K562 (cell line): ENCODE data around the gene HDAC7. TPM values are rescaled to one million over a fixed set of nuclear protein-coding genes. Genes with fewer than 3 reads are reported as not detected.

ENCODE experiments used
- ARHGAP35 ChIP-seq: fragments of 450-650 bp; IDR thresholded peaks from 2 replicates; pipeline ENCODE4 v1.6.1; 2018; ENCODE audit not compliant: partially characterized antibody
- HMG20A ChIP-seq: fragments of 450-650 bp; formaldehyde crosslinking; conservative IDR thresholded peaks from 2 replicates; pipeline ENCODE4 v1.4.0; 2020; ENCODE audit warnings: mild to moderate bottlenecking, mixed read lengths
- NR1H2 ChIP-seq: sonication (generic); formaldehyde crosslinking; IDR thresholded peaks from 2 replicates; pipeline ENCODE4 v1.4.0; 2020; ENCODE audit warnings: mild to moderate bottlenecking, missing genetic modification reagents
- TBP ChIP-seq: optimal IDR thresholded peaks from 2 replicates; pipeline ENCODE3; 2011; ENCODE audit warnings: low read depth, low read length, improper control_type of control experiment
- TOE1 ChIP-seq, 2 experiments: fragments of 450-650 bp in 1 of 2; sonication (generic) in 1 of 2; formaldehyde crosslinking in 1 of 2; IDR thresholded peaks; 2 replicates each; pipeline versions ENCODE4 v1.7.1 to v1.8.0; 2016 to 2022; ENCODE audit warnings: borderline replicate concordance in 2 of 2, mild to moderate bottlenecking in 2 of 2, antibody characterized with exemption in 1 of 2, inconsistent platforms in 1 of 2, low read depth in 1 of 2, missing genetic modification reagents in 1 of 2, moderate library complexity in 1 of 2
- ZNF140 ChIP-seq: fragments of 250-450 bp; sonication (Bioruptor Pico); IDR thresholded peaks from 2 replicates; pipeline ENCODE4 v1.8.0; 2021; ENCODE audit warnings: moderate library complexity, mild to moderate bottlenecking, inconsistent platforms
- polyA plus RNA-seq, 8 experiments: library from polyadenylated mRNA; depleted of rRNA in 4 of 8; stranded (reverse) in 5 of 8; unstranded in 3 of 8; fragments of >200 nt; fragmentation: Nextera tagmentation in 2 of 8; fragmentation: Illumina TruSeq in 1 of 8; extraction: Ambion mirVana in 2 of 8; extraction: Trizol in 1 of 8; gene quantifications; 2 replicates each; pipeline versions ENCODE4 v1.2.1 to v1.2.3, GENCODE V29; 2011 to 2014; ENCODE audit warnings: inconsistent platforms in 1 of 8, missing spikeins in 1 of 8
- total RNA-seq, 7 experiments: library from RNA; depleted of rRNA in 6 of 7; stranded (reverse); fragments of >200 nt in 6 of 7; fragmentation: Illumina TruSeq in 2 of 7; extraction: Trizol in 2 of 7; gene quantifications; 2 replicates each; pipeline versions ENCODE4 v1.2.1 to v1.2.3, GENCODE V29; 2011 to 2021; ENCODE audit warnings: low replicate concordance in 1 of 7
- TF ChIP-seq, protein P1 (sequence below): IDR thresholded peaks from 2 replicates; pipeline ENCODE4 v1.6.1; 2016; ENCODE audit warnings: missing genetic modification characterization, missing compliant biosample characterization
- TF ChIP-seq, protein P2 (sequence below): fragments of 450-650 bp; IDR thresholded peaks from 2 replicates; pipeline ENCODE4 v1.6.1; 2016; ENCODE audit warnings: missing biosample characterization, missing genetic modification characterization
- TF ChIP-seq, protein P3 (sequence below): sonication (generic); formaldehyde crosslinking; IDR thresholded peaks from 2 replicates; pipeline ENCODE4 v1.9.0; 2022; ENCODE audit warnings: mild to moderate bottlenecking, missing genetic modification reagents
- TF ChIP-seq, protein P4 (sequence below): fragments of 250-450 bp; sonication (Bioruptor Pico); IDR thresholded peaks from 2 replicates; pipeline ENCODE4 v1.5.0; 2021
- TF ChIP-seq, protein P5 (sequence below), 2 experiments: fragments of 450-650 bp in 1 of 2; sonication (generic) in 1 of 2; formaldehyde crosslinking in 1 of 2; IDR thresholded peaks; 2 replicates each; pipeline versions ENCODE4 v1.7.1 to v1.9.0; 2016 to 2022; ENCODE audit warnings: inconsistent platforms in 1 of 2, mild to moderate bottlenecking in 1 of 2, missing genetic modification reagents in 1 of 2

Gene HDAC7
- total and polyA plus RNA-seq, 9 of the 15 experiments (the other 6 are each of a cell fraction or from before 2014, with no cell fraction given) = 2.5 to 129 (median 31.1) TPM

DNA sequence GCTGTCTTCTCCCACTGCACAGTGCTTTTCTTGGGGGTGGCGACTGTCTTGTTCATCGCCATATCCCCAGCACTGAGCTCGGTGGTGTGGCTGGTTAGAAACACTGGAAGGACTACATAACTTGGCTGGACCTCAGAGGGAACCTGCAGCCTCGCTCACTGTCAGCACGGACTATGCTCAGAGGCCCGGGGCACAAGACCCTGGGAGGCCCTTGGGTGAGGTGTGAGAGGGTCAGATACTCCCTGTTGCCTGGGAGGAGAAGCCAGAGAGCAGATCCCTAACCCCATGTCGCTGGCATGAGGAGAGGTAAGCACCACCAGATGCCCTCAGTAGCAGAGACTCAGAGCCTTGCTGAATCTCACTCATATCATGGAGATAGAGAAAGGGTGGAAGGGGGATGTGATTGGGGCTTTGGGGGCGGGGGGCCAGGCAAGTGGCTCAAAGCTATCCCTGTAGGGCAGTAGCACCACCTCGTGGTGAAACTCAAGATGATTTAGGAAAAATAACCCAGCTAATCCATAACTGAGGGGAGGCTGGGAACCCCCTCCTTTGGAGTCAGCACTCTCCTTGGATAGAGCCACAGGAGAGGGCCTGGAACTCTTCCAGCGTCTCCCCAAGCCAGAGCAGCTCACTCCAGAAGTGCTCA lies 18.7 kb upstream of the HDAC7 start (continued):
- no peak for TF ChIP-seq TOE1 (IDR thresholded peaks at IDR 0.05; ENCODE audit: borderline replicate concordance)
- TF ChIP-seq TOE1 (CRISPR knock-in tag; IDR thresholded peaks at IDR 0.05; ENCODE audit: borderline replicate concordance, low read depth) = no peak
- TF ChIP-seq TBP = no peak
- TF ChIP-seq, protein P1, sequence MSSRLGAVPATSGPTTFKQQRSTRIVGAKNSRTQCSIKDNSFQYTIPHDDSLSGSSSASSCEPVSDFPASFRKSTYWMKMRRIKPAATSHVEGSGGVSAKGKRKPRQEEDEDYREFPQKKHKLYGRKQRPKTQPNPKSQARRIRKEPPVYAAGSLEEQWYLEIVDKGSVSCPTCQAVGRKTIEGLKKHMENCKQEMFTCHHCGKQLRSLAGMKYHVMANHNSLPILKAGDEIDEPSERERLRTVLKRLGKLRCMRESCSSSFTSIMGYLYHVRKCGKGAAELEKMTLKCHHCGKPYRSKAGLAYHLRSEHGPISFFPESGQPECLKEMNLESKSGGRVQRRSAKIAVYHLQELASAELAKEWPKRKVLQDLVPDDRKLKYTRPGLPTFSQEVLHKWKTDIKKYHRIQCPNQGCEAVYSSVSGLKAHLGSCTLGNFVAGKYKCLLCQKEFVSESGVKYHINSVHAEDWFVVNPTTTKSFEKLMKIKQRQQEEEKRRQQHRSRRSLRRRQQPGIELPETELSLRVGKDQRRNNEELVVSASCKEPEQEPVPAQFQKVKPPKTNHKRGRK = no peak
- TF ChIP-seq NR1H2 (CRISPR knock-in tag) = no peak
- TF ChIP-seq, protein P2, sequence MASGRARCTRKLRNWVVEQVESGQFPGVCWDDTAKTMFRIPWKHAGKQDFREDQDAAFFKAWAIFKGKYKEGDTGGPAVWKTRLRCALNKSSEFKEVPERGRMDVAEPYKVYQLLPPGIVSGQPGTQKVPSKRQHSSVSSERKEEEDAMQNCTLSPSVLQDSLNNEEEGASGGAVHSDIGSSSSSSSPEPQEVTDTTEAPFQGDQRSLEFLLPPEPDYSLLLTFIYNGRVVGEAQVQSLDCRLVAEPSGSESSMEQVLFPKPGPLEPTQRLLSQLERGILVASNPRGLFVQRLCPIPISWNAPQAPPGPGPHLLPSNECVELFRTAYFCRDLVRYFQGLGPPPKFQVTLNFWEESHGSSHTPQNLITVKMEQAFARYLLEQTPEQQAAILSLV (tag) = no peak
- no peak for TF ChIP-seq ARHGAP35
- TF ChIP-seq ZNF140 (CRISPR knock-in tag) = no peak
- TF ChIP-seq, protein P3, sequence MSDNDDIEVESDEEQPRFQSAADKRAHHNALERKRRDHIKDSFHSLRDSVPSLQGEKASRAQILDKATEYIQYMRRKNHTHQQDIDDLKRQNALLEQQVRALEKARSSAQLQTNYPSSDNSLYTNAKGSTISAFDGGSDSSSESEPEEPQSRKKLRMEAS (CRISPR knock-in tag) = no peak
- TF ChIP-seq, protein P4, sequence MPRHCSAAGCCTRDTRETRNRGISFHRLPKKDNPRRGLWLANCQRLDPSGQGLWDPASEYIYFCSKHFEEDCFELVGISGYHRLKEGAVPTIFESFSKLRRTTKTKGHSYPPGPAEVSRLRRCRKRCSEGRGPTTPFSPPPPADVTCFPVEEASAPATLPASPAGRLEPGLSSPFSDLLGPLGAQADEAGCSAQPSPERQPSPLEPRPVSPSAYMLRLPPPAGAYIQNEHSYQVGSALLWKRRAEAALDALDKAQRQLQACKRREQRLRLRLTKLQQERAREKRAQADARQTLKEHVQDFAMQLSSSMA = no peak
- no peak for TF ChIP-seq HMG20A (CRISPR knock-in tag)
- TF ChIP-seq, protein P5, sequence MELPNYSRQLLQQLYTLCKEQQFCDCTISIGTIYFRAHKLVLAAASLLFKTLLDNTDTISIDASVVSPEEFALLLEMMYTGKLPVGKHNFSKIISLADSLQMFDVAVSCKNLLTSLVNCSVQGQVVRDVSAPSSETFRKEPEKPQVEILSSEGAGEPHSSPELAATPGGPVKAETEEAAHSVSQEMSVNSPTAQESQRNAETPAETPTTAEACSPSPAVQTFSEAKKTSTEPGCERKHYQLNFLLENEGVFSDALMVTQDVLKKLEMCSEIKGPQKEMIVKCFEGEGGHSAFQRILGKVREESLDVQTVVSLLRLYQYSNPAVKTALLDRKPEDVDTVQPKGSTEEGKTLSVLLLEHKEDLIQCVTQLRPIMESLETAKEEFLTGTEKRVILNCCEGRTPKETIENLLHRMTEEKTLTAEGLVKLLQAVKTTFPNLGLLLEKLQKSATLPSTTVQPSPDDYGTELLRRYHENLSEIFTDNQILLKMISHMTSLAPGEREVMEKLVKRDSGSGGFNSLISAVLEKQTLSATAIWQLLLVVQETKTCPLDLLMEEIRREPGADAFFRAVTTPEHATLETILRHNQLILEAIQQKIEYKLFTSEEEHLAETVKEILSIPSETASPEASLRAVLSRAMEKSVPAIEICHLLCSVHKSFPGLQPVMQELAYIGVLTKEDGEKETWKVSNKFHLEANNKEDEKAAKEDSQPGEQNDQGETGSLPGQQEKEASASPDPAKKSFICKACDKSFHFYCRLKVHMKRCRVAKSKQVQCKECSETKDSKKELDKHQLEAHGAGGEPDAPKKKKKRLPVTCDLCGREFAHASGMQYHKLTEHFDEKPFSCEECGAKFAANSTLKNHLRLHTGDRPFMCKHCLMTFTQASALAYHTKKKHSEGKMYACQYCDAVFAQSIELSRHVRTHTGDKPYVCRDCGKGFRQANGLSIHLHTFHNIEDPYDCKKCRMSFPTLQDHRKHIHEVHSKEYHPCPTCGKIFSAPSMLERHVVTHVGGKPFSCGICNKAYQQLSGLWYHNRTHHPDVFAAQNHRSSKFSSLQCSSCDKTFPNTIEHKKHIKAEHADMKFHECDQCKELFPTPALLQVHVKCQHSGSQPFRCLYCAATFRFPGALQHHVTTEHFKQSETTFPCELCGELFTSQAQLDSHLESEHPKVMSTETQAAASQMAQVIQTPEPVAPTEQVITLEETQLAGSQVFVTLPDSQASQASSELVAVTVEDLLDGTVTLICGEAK (IDR thresholded peaks at IDR 0.05) = no peak
- TF ChIP-seq, protein P5 (CRISPR knock-in tag; IDR thresholded peaks at IDR 0.05) = no peak
